Nephron progenitor cell (in vitro differentiated cells): Measurements from ENCODE around the gene SBK3.
"Not testable (repeated sequence)": the region's sequence is repeated elsewhere in the genome, so short reads cannot be mapped to it uniquely, and the experiment has no call there.

Experiments
- DNase-seq: peaks from one replicate; pipeline ENCODE4 v3.0.0; 2021
- H3K27ac Mint-ChIP-seq: 2 replicates; pipeline ENCODE4 v1.8.0; 2021; ENCODE audit warnings: mild to moderate bottlenecking, moderate library complexity, mixed read lengths
- H3K27me3 Mint-ChIP-seq: 2 replicates; pipeline ENCODE4 v1.8.0; 2021; ENCODE audit warnings: mild to moderate bottlenecking, low read depth, mixed read lengths; ENCODE audit not compliant: poor library complexity
- H3K36me3 Mint-ChIP-seq: 2 replicates; pipeline ENCODE4 v1.8.0; 2021; ENCODE audit warnings: low read depth, mixed read lengths
- H3K4me1 Mint-ChIP-seq: 2 replicates; pipeline ENCODE4 v1.8.0; 2021; ENCODE audit warnings: mixed read lengths
- H3K4me3 Mint-ChIP-seq: 2 replicates; pipeline ENCODE4 v1.8.0; 2021; ENCODE audit warnings: mild to moderate bottlenecking, moderate library complexity, mixed read lengths
- H3K9me3 Mint-ChIP-seq: 2 replicates; pipeline ENCODE4 v1.8.0; 2021; ENCODE audit warnings: mild to moderate bottlenecking, moderate library complexity, mixed read lengths
- CTCF ChIP-seq: fragments of 200-600 bp; sonication (generic); IDR thresholded peaks from 2 replicates; pipeline ENCODE4 v1.5.0; 2021; ENCODE audit warnings: antibody characterized with exemption

Gene SBK3

GRCh38 chr19:55500368-55500952, 44.9 kb downstream of the SBK3 start:
- H3K27me3 Mint-ChIP-seq = peaks cover 48% of the 10 kb centered on the region

GRCh38 chr19:55498246-55498840, 47.0 kb downstream of the SBK3 start:
- peaks cover 11% of the 10 kb centered on the region for H3K9me3 Mint-ChIP-seq
- no peak for TF ChIP-seq CTCF
- DNase-seq = no peak
- peaks cover 37% of the 10 kb centered on the region for H3K4me1 Mint-ChIP-seq
- no peak overlapping the region for H3K27ac Mint-ChIP-seq
- no peak overlapping the region for H3K4me3 Mint-ChIP-seq
- H3K36me3 Mint-ChIP-seq = peaks cover 15% of the 10 kb centered on the region
- peaks cover 27% of the 10 kb centered on the region for H3K27me3 Mint-ChIP-seq

More at GRCh38 chr19:55500368-55500952, 44.9 kb downstream of the SBK3 start:
- no peak overlapping the region for H3K27ac Mint-ChIP-seq
- peaks cover 24% of the 10 kb centered on the region for H3K4me1 Mint-ChIP-seq
- peaks cover 19% of the 10 kb centered on the region for H3K36me3 Mint-ChIP-seq
- no peak overlapping the region for H3K4me3 Mint-ChIP-seq
- no peak for TF ChIP-seq CTCF
- DNase-seq = no peak
- H3K9me3 Mint-ChIP-seq = peaks cover 29% of the 10 kb centered on the region

GRCh38 chr19:55497763-55498162, 47.6 kb downstream of the SBK3 start:
- no peak overlapping the region for H3K4me3 Mint-ChIP-seq
- peaks cover 42% of the 10 kb centered on the region for H3K4me1 Mint-ChIP-seq
- no peak for DNase-seq
- no peak for TF ChIP-seq CTCF
- H3K27me3 Mint-ChIP-seq = peaks cover 22% of the 10 kb centered on the region
- H3K36me3 Mint-ChIP-seq = peaks cover 11% of the 10 kb centered on the region
- H3K27ac Mint-ChIP-seq = no peak overlapping the region
- H3K9me3 Mint-ChIP-seq = peaks cover 7% of the 10 kb centered on the region

GRCh38 chr19:55496820-55497219, 48.5 kb downstream of the SBK3 start:
- not testable (repeated sequence) for H3K27ac Mint-ChIP-seq, DNase-seq, H3K4me3 Mint-ChIP-seq, H3K36me3 Mint-ChIP-seq, H3K9me3 Mint-ChIP-seq
- Mint-ChIP-seq H3K4me1 (peaks cover 48% of the 10 kb centered on the region), H3K27me3 (peaks cover 15% of the 10 kb centered on the region)

GRCh38 chr19:55495646-55496349, 49.5 kb downstream of the SBK3 start:
- Mint-ChIP-seq H3K27me3 (peaks cover 19% of the 10 kb centered on the region), H3K9me3 (no peaks in the 10 kb centered on the region), H3K27ac (no peak overlapping the region), H3K36me3 (no peaks in the 10 kb centered on the region), H3K4me1 (peaks cover 52% of the 10 kb centered on the region), H3K4me3 (no peak overlapping the region)
- TF ChIP-seq CTCF = no peak
- no peak for DNase-seq

- no peaks in the 10 kb centered on the region for H3K36me3 Mint-ChIP-seq
- H3K27ac Mint-ChIP-seq = no peak overlapping the region
- peaks cover 49% of the 10 kb centered on the region for H3K4me1 Mint-ChIP-seq
- TF ChIP-seq CTCF = no peak
- H3K4me3 Mint-ChIP-seq = no peak overlapping the region
- H3K9me3 Mint-ChIP-seq = no peaks in the 10 kb centered on the region
- no peak for DNase-seq
- peaks cover 13% of the 10 kb centered on the region for H3K27me3 Mint-ChIP-seq
Measured at GRCh38 chr19:55494172-55494761, 51.1 kb downstream of the SBK3 start.
